Sigmoid colon (tissue), 7 donors: ENCODE results near the gene BRIP1. TPM values are rescaled to one million over a fixed set of nuclear protein-coding genes. Genes with fewer than 3 reads are reported as not detected.
"Not testable (repeated sequence)": the region's sequence is repeated elsewhere in the genome, so short reads cannot be mapped to it uniquely, and the experiment has no call there.

Experiments
- DNase-seq: peaks from one replicate; pipeline ENCODE4 v3.0.0-alpha.2; 2019
- H3K27ac ChIP-seq, 4 donors: fragments of 200-600 bp; sonication (generic); one replicate each; pipeline ENCODE4 v1.5.1; 2016 to 2019; ENCODE audit warnings: mild to moderate bottlenecking in 1 of 4
- H3K27me3 ChIP-seq, 3 donors: fragments of 200-600 bp; sonication (generic); one replicate each; pipeline ENCODE4 v1.5.1; 2019; ENCODE audit warnings: mild to moderate bottlenecking in 1 of 3
- H3K36me3 ChIP-seq, 4 donors: fragments of 200-600 bp; sonication (generic); one replicate each; pipeline ENCODE4 v1.5.1; 2016 to 2019
- H3K4me1 ChIP-seq, 4 donors: fragments of 200-600 bp; sonication (generic); one replicate each; pipeline ENCODE4 v1.5.1; 2017 to 2019
- H3K4me3 ChIP-seq, 4 donors: fragments of 200-600 bp; sonication (generic); one replicate each; pipeline ENCODE4 v1.5.1; 2017 to 2019; ENCODE audit warnings: mild to moderate bottlenecking in 2 of 4, moderate library complexity in 1 of 4
- H3K9me3 ChIP-seq, 4 donors: fragments of 200-600 bp in 3 of 4; sonication (generic) in 3 of 4; one replicate each; pipeline versions ENCODE4 v1.5.1 to v1.6.1; 2013 to 2019
- EP300 ChIP-seq, 4 donors: sonication (generic); formaldehyde crosslinking; IDR thresholded peaks; one replicate each; pipeline ENCODE4 v1.6.1; 2017; ENCODE audit warnings: antibody characterized with exemption in 4 of 4
- POLR2A ChIP-seq, 2 donors: fragments of 450-650 bp; IDR thresholded peaks; one replicate each; pipeline ENCODE4 v1.6.1; 2016; ENCODE audit warnings: antibody characterized with exemption in 2 of 2, mild to moderate bottlenecking in 2 of 2, moderate library complexity in 2 of 2
- POLR2AphosphoS5 ChIP-seq, 4 donors: sonication (generic); formaldehyde crosslinking; IDR thresholded peaks; one replicate each; pipeline ENCODE4 v1.6.1; 2017; ENCODE audit warnings: antibody characterized with exemption in 4 of 4
- WGBS, 2 donors: extraction: QIAGEN DNeasy Blood & Tissue Kit; methylation state at CpG; one replicate each; pipeline ENCODE4 v1.1.7; 2013; 5-methylcytosine and 5-hydroxymethylcytosine counted together
- intact Hi-C: fragments of 100-400 bp; cut with DNase I; formaldehyde crosslinking; loops from one replicate; pipeline ENCODE4 v1.15.1; 2023
- polyA plus RNA-seq, 3 donors: library from polyadenylated mRNA; stranded (reverse); fragments of 200-250 nt; gene quantifications; one replicate each; pipeline ENCODE4 v1.2.3, GENCODE V29; 2013
- total RNA-seq, 4 donors: library from RNA; depleted of rRNA; stranded (reverse); fragments of >200 nt; gene quantifications; one replicate each; pipeline ENCODE4 v1.1.0, GENCODE V29; 2016
- TF ChIP-seq, protein P1 (sequence below), 4 experiments: fragments of 450-650 bp in 3 of 4; fragments of 200-600 bp in 1 of 4; IDR thresholded peaks; one replicate each; pipeline ENCODE4 v1.5.1; 2016 to 2019; ENCODE audit warnings: antibody characterized with exemption in 4 of 4, mild to moderate bottlenecking in 3 of 4, moderate library complexity in 2 of 4
- donor health status: healthy with polysubstance abuse.
- donor health status: Bipolar disorder and iron deficiency.
- donor health status: healthy.

The BRIP1 gene
- total and polyA plus RNA-seq, 7 donors: under 0.01 to 1.5 (median 0.41) TPM; not detected in 1

DNA sequence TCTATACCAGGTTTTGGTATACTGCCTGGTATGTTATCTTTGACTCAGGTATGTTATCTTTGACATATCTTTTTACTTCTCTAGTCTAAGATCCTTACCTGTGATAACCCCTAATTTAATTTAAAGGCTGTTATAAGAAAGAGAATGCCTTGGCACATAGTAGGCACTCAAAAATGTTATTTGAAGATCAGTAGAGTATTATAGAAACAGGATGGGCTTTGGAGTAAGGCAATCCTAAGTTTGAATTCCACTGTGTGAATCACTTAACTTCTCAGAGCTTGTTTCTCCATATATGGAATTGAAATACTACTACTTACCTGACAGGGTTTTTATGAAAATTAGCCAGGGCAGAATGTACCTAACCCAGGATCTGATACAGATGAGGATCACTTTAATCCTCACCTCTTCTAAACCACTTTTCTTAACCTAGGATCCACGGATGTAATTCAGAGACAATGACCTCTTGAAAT is 1.2 kb downstream of the BRIP1 start:
- WGBS, 2 donors: 12 to 36% methylated on average over 1 of the region's 1 CpG
- Histone ChIP-seq H3K4me3 (no peak overlapping the region), H3K36me3 (peaks cover 0 to 8% (median 0%) of the 10 kb centered on the region in 4 donors), H3K9me3 (no peaks in the 10 kb centered on the region), H3K27me3 (no peaks in the 10 kb centered on the region), H3K27ac (no peak overlapping the region), H3K4me1 (peaks cover 0 to 12% (median 5%) of the 10 kb centered on the region in 4 donors)
- no peak for DNase-seq
- intact Hi-C loops: loop anchor here (2.0 to 10.0 kb wide), 2 partner anchors 205 to 447 kb away; no protein-coding TSS in a partner anchor
- TF ChIP-seq, protein P1, sequence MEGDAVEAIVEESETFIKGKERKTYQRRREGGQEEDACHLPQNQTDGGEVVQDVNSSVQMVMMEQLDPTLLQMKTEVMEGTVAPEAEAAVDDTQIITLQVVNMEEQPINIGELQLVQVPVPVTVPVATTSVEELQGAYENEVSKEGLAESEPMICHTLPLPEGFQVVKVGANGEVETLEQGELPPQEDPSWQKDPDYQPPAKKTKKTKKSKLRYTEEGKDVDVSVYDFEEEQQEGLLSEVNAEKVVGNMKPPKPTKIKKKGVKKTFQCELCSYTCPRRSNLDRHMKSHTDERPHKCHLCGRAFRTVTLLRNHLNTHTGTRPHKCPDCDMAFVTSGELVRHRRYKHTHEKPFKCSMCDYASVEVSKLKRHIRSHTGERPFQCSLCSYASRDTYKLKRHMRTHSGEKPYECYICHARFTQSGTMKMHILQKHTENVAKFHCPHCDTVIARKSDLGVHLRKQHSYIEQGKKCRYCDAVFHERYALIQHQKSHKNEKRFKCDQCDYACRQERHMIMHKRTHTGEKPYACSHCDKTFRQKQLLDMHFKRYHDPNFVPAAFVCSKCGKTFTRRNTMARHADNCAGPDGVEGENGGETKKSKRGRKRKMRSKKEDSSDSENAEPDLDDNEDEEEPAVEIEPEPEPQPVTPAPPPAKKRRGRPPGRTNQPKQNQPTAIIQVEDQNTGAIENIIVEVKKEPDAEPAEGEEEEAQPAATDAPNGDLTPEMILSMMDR (IDR thresholded peaks at IDR 0.05): no peak
- no peak for TF ChIP-seq POLR2A (IDR thresholded peaks at IDR 0.05)
- no peak for TF ChIP-seq POLR2AphosphoS5 (IDR thresholded peaks at IDR 0.05)
- TF ChIP-seq EP300 (IDR thresholded peaks at IDR 0.05): no peak

DNA sequence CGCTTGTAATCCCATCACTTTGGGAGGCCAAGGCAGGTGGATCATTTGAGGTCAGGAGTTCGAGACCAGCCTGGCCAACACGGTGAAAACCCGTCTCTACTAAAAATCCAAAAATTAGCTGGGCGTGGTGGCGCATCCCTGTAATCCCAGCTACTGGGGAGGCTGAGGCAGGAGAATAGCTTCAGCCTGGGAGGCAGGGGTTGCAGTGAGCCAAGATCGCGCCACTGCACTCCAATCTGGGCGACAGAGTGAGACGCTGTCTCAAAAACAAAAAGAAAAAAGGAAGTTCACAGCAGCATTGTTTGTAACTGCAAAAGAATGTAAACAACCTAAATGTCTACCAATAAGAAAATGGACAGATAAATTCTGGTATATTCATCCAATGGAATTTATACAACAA is 2.9 kb downstream of the BRIP1 start:
- intact Hi-C loops: loop anchor here (10.0 kb wide), 1 partner anchor 446 kb away; no protein-coding TSS in a partner anchor
- not testable (repeated sequence) for H3K36me3 ChIP-seq, H3K4me3 ChIP-seq, H3K9me3 ChIP-seq, DNase-seq, H3K27me3 ChIP-seq, H3K27ac ChIP-seq
- WGBS, 2 donors: 93 to 95% methylated on average over 10 of the region's 10 CpGs
- peaks cover 0 to 12% (median 5%) of the 10 kb centered on the region in 4 donors for H3K4me1 ChIP-seq

DNA sequence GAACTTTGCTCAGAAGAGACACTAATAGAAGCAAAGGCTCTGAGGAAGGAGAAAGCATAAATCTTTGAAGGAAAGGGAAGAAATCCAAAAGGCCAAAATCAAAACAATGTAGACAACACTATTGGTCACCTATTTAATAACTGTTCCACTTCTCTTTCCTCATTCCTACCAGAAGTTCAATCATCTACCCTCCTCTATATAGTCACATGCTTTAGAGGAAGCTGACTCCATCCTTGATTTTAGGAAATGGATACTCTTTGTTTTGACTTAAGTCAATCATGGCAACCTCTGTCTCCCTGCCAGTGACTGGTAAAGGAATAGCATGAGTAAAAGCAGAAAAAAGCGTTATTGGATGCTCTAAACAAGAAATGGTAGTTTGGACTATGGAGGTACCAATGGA is 7.3 kb downstream of the BRIP1 start:
- Histone ChIP-seq H3K36me3 (no peaks in the 10 kb centered on the region), H3K27ac (no peak overlapping the region), H3K4me1 (no peaks in the 10 kb centered on the region), H3K9me3 (no peaks in the 10 kb centered on the region), H3K4me3 (no peak overlapping the region), H3K27me3 (no peaks in the 10 kb centered on the region)
- intact Hi-C loops: no loop called here
- no peak for DNase-seq
- WGBS, 2 donors: 97 to 98% methylated on average over 1 of the region's 1 CpG
- TF ChIP-seq POLR2AphosphoS5 (IDR thresholded peaks at IDR 0.05) (no peak), POLR2A (IDR thresholded peaks at IDR 0.05) (no peak), EP300 (IDR thresholded peaks at IDR 0.05) (no peak)
- TF ChIP-seq, protein P1 (IDR thresholded peaks at IDR 0.05): no peak

DNA sequence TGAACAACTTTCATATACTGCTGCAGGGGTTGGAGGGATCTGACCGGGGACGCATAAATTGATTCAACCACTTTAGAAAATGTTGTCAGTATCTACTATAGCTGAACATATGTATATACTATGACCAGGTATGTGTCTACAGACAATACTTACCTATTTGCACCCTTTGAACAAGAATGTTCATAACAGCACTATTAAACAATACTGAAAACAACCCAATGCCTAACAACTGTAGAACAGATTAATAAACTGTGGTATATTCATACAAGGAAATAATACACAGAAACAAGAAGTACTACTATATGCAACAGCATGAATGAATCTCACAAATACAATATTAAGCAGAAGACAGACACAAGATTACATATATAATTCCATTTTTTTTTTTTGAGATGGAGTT is 10.5 kb downstream of the BRIP1 start:
- 98 to 100% methylated on average over 2 of the region's 2 CpGs for WGBS, 2 donors
- H3K9me3 ChIP-seq: no peaks in the 10 kb centered on the region
- DNase-seq: no peak
- H3K4me3 ChIP-seq: no peak overlapping the region
- H3K27ac ChIP-seq: no peak overlapping the region
- TF ChIP-seq, protein P1 (IDR thresholded peaks at IDR 0.05): no peak
- no peak for TF ChIP-seq POLR2AphosphoS5 (IDR thresholded peaks at IDR 0.05)
- no peak for TF ChIP-seq POLR2A (IDR thresholded peaks at IDR 0.05)
- TF ChIP-seq EP300 (IDR thresholded peaks at IDR 0.05): no peak
- no peaks in the 10 kb centered on the region for H3K4me1 ChIP-seq
- H3K27me3 ChIP-seq: no peaks in the 10 kb centered on the region
- no peaks in the 10 kb centered on the region for H3K36me3 ChIP-seq
- intact Hi-C loops: no loop called here

DNA sequence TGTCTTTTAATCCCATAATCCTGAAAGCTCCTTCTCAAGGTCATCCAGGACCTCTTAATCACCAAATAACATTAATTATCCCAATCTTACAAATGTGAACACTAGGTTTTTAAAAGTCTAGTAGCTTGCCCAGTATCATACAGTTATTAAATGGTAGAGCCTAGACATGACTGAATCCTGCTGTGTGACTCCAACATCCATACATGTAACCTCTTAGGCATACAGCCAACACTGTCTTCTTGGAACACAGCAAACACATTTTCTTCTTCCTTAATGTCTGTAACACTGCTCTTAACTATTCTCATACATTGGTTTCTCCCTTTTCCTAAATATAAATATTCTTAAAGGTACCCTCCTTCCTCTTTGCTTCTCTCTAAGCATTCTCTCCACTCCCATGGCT is 13.7 kb downstream of the BRIP1 start:
- TF ChIP-seq, protein P1 (IDR thresholded peaks at IDR 0.05): no peak
- TF ChIP-seq POLR2AphosphoS5 (IDR thresholded peaks at IDR 0.05): no peak
- TF ChIP-seq EP300 (IDR thresholded peaks at IDR 0.05): no peak
- TF ChIP-seq POLR2A (IDR thresholded peaks at IDR 0.05): no peak
- Histone ChIP-seq H3K36me3 (no peaks in the 10 kb centered on the region), H3K9me3 (no peaks in the 10 kb centered on the region), H3K27ac (no peak overlapping the region), H3K4me3 (no peak overlapping the region), H3K4me1 (no peaks in the 10 kb centered on the region), H3K27me3 (no peaks in the 10 kb centered on the region)
- DNase-seq: no peak
- intact Hi-C loops: no loop called here
